PC-3 (cell line): ENCODE results near the gene MEGF6.

Experiments used
- CTCF ChIP-seq: fragments of 300-600 bp; sonication (generic); conservative IDR thresholded peaks from 2 replicates; pipeline ENCODE4 v1.5.1; 2017; ENCODE audit warnings: antibody characterized with exemption, low read depth, mild to moderate bottlenecking, low read length
- EZH2 ChIP-seq: fragments of 300-600 bp; sonication (generic); IDR thresholded peaks from one replicate; pipeline ENCODE4 v1.6.1; 2017; ENCODE audit warnings: antibody characterized with exemption, mild to moderate bottlenecking, low read length; ENCODE audit not compliant: unreplicated experiment
- EZH2phosphoT487 ChIP-seq: fragments of 300-600 bp; sonication (generic); IDR thresholded peaks from 2 replicates; pipeline ENCODE4 v1.6.1; 2018; ENCODE audit warnings: mild to moderate bottlenecking, antibody characterized with exemption, low read length, borderline replicate concordance

- no peak for TF ChIP-seq CTCF
- no peak for TF ChIP-seq EZH2
- TF ChIP-seq EZH2phosphoT487 = no peak
These were observed 79.4 kb downstream of the MEGF6 start for GRCh38 chr1:3531928-3532327.
